GM12878 (cell line): Measurements from ENCODE around the gene HINT2. TPM values are rescaled to one million over a fixed set of nuclear protein-coding genes. Genes with fewer than 3 reads are reported as not detected.

Source experiments
- ATAC-seq: fragments of 200-7000 bp; cut with Tn5 transposase; 3 replicates; pipeline ENCODE4 v1.9.1; 2020; ENCODE audit warnings: mild to moderate bottlenecking, moderate library complexity
- BruUV-seq: library from RNA; stranded (reverse); fragments of 400-500 nt; replicated peaks from 2 replicates; lab custom pipeline; 2021; lab: Mats Ljungman, UMichigan
- CTCF ChIA-PET: fragments of 300-600 bp; sonication (Branson Sonifier 250); formaldehyde crosslinking; extraction: SDS; loops from one replicate; lab custom pipeline; 2021; ENCODE audit warnings: inconsistent platforms; lab: Yijun Ruan, JAX
- POLR2A ChIA-PET: fragments of 350-600 bp; formaldehyde crosslinking; extraction: SDS; loops from one replicate; lab custom pipeline; 2021; ENCODE audit warnings: inconsistent platforms; lab: Charles Lee
- RAD21 ChIA-PET: fragments of 300-600 bp; sonication (Branson Sonifier 250); formaldehyde crosslinking; loops from one replicate; lab custom pipeline; 2023; ENCODE audit warnings: antibody characterized with exemption; ENCODE audit not compliant: unreplicated experiment; lab: Charles Lee
- SMC1A ChIA-PET: fragments of 300-600 bp; sonication (Branson Sonifier 250); formaldehyde crosslinking; loops from one replicate; lab custom pipeline; 2023; ENCODE audit not compliant: unreplicated experiment, uncharacterized antibody; lab: Charles Lee
- DNase-seq: peaks from one replicate; pipeline ENCODE4 v3.0.0-alpha.2; 2011; ENCODE audit warnings: low read depth, low spot score
- FAIRE-seq: peaks from 3 replicates; lab custom pipeline; 2011; peaks lifted over from hg19 to GRCh38; lab: Jason Lieb, UNC
- H2AFZ ChIP-seq: 2 replicates; pipeline ENCODE4 v1.6.0; 2011; ENCODE audit warnings: low read depth, low read length, control low read depth; ENCODE audit not compliant: control insufficient read depth
- H3K27ac ChIP-seq: 2 replicates; pipeline ENCODE4 v1.5.1; 2011; ENCODE audit warnings: control low read depth; ENCODE audit not compliant: control insufficient read depth, insufficient read depth
- H3K27me3 ChIP-seq, 2 experiments: replicated peaks in 1 of 2; 2 replicates each; pipeline versions ENCODE4 v1.6.0 to v1.6.1; 2011; ENCODE audit warnings: low read length in 1 of 2; ENCODE audit not compliant: control insufficient read depth in 2 of 2, insufficient read depth in 2 of 2
- H3K36me3 ChIP-seq, 2 experiments: 2 replicates each; pipeline ENCODE4 v1.5.1; 2011; ENCODE audit warnings: low read length in 1 of 2; ENCODE audit not compliant: control insufficient read depth in 2 of 2, insufficient read depth in 2 of 2
- H3K4me1 ChIP-seq: 2 replicates; pipeline ENCODE4 v1.6.1; 2011; ENCODE audit warnings: mild to moderate bottlenecking, low read length, moderate library complexity, mixed read lengths; ENCODE audit not compliant: control insufficient read depth, insufficient read depth
- H3K4me2 ChIP-seq: 2 replicates; pipeline ENCODE4 v1.6.0; 2011; ENCODE audit warnings: control low read depth; ENCODE audit not compliant: control insufficient read depth, insufficient read depth
- H3K4me3 ChIP-seq: fragments of 200-600 bp; sonication (generic); 2 replicates; pipeline ENCODE4 v1.5.1; 2016
- H3K79me2 ChIP-seq: 2 replicates; pipeline ENCODE4 v1.6.0; 2011; ENCODE audit warnings: low read length; ENCODE audit not compliant: control insufficient read depth, insufficient read depth
- H3K9ac ChIP-seq: 2 replicates; pipeline ENCODE4 v1.8.0; 2011; ENCODE audit warnings: low read length, control low read depth, mixed read lengths; ENCODE audit not compliant: control insufficient read depth, insufficient read depth
- H3K9me3 ChIP-seq: replicated peaks from 3 replicates; pipeline ENCODE4 v1.5.1; 2011; ENCODE audit warnings: mild to moderate bottlenecking, low read length; ENCODE audit not compliant: control insufficient read depth, insufficient read depth
- H4K20me1 ChIP-seq: 2 replicates; pipeline ENCODE4 v1.6.0; 2011; ENCODE audit not compliant: control insufficient read depth, insufficient read depth
- CTCF ChIP-seq, 3 experiments: IDR thresholded peaks in 2 of 3; conservative IDR thresholded peaks in 1 of 3; 2 replicates each; pipeline ENCODE4 v1.5.1; 2011; ENCODE audit warnings: low read depth in 3 of 3, low read length in 3 of 3, mild to moderate bottlenecking in 3 of 3, control low read depth in 2 of 3, moderate library complexity in 2 of 3, inconsistent platforms in 1 of 3, mixed read lengths in 1 of 3; ENCODE audit not compliant: control insufficient read depth in 2 of 3, insufficient read depth in 1 of 3; ENCODE audit errors: extremely low read depth in 1 of 3
- KLF5 ChIP-seq: fragments of 450-650 bp; IDR thresholded peaks from 2 replicates; pipeline ENCODE4 v1.6.1; 2014; ENCODE audit warnings: mild to moderate bottlenecking; ENCODE audit not compliant: partially characterized antibody
- SMAD1 ChIP-seq: fragments of 450-650 bp; IDR thresholded peaks from 2 replicates; pipeline ENCODE4 v1.6.1; 2018; ENCODE audit warnings: mild to moderate bottlenecking, low read depth; ENCODE audit not compliant: partially characterized antibody
- WGBS: methylation state at CpG from one replicate; pipeline ENCODE4 v1.1.6; 2016; ENCODE audit warnings: low lambda C conversion rate; ENCODE audit not compliant: insufficient replicate concordance, insufficient coverage; ENCODE audit errors: missing lambda C conversion rate; 5-methylcytosine and 5-hydroxymethylcytosine counted together
- in situ Hi-C: fragments of 300-500 bp; cut with MboI; formaldehyde crosslinking; loops from 9 replicates; pipeline ENCODE4 v1.14.3; 2018; ENCODE audit warnings: mixed read lengths
- intact Hi-C: fragments of 100-400 bp; cut with micrococcal nuclease; formaldehyde crosslinking; loops from one replicate; pipeline ENCODE4 v1.14.2; 2022; ENCODE audit not compliant: unreplicated experiment
- polyA plus RNA-seq, 11 experiments: library from polyadenylated mRNA; depleted of rRNA in 4 of 11; unstranded in 6 of 11; stranded (reverse) in 5 of 11; fragments of >200 nt; fragmentation: Nextera tagmentation in 4 of 11; fragmentation: Illumina TruSeq in 1 of 11; extraction: Ambion mirVana in 4 of 11; extraction: Trizol in 1 of 11; gene quantifications; 1 replicate in 1 of 11; 2 replicates in 10 of 11; pipeline versions ENCODE4 v1.2.1 to v1.2.3, GENCODE V29; 2011 to 2016; ENCODE audit warnings: inconsistent platforms in 2 of 11, missing spikeins in 2 of 11, low read depth in 1 of 11
- total RNA-seq, 4 experiments: library from RNA; depleted of rRNA in 3 of 4; stranded (reverse); fragments of >200 nt in 3 of 4; fragmentation: Illumina TruSeq in 1 of 4; extraction: Trizol in 1 of 4; gene quantifications; 2 replicates each; pipeline versions ENCODE4 v1.2.1 to v1.2.3, GENCODE V29; 2013 to 2021

HINT2 gene
- total and polyA plus RNA-seq, 10 of the 15 experiments (the other 5 are each of a cell fraction or from before 2014, with no cell fraction given) = 12.1 to 144 (median 51.7) TPM

GRCh38 chr9:35856882-35857281 is 42.0 kb upstream of the HINT2 start:
- Histone ChIP-seq H3K27ac (no peak overlapping the region), H3K4me3 (no peak overlapping the region), H4K20me1 (no peaks in the 10 kb centered on the region)
- DNase-seq (no peak), FAIRE-seq (no peak)
- SMC1A ChIA-PET = interaction anchor here (0.9 to 3.0 kb wide), 4 partner anchors 9 to 25 kb away, joined by 3 to 13 read pairs (median 4); no protein-coding TSS in a partner anchor
- WGBS = 63% methylated on average over 5 of the region's 5 CpGs
- TF ChIP-seq KLF5 (no peak), SMAD1 (no peak), CTCF (IDR thresholded peaks at IDR 0.05 in 2 of 3, conservative IDR thresholded peaks at IDR 0.05 in 1 of 3; ENCODE audit: control insufficient read depth in 2 of 3, extremely low read depth in 1 of 3, insufficient read depth in 1 of 3, low read depth in 3 of 3, low read length in 3 of 3) (no peak)
- TF ChIP-seq, all 136 proteins: peak for 0
- Histone ChIP-seq H3K36me3 (no peaks in the 10 kb centered on the region), H3K4me1 (no peaks in the 10 kb centered on the region), H3K4me2 (no peak overlapping the region), H3K9ac (no peak overlapping the region), H3K79me2 (no peaks in the 10 kb centered on the region), H3K9me3 (no peaks in the 10 kb centered on the region), H2AFZ (no peak overlapping the region), H3K27me3 (no peaks in the 10 kb centered on the region)
- no TSS peak for BruUV-seq
- intact Hi-C loops = no loop called here
- in situ Hi-C loops = no loop called here
- ATAC-seq = no peak
- CTCF ChIA-PET = interaction anchor here (1.4 to 12.7 kb wide), 5 partner anchors 8 to 69 kb away, joined by 3 to 92 read pairs (median 7); partner anchors contain the start of genes FAM221B and TMEM8B
- POLR2A ChIA-PET = interaction anchor here (1.6 kb wide), 1 partner anchor 9 kb away, joined by 5 read pairs; no protein-coding TSS in a partner anchor
- RAD21 ChIA-PET = interaction anchor here (0.6 to 4.7 kb wide), 2 partner anchors 21 to 30 kb away, joined by 3 to 18 read pairs; no protein-coding TSS in a partner anchor
